HEK293T (cell line): Measurements from ENCODE around the gene DHDH.

Experiments
- ELF4 ChIP-seq: fragments of 450-650 bp; IDR thresholded peaks from 2 replicates; pipeline ENCODE4 v1.6.1; 2017; ENCODE audit warnings: antibody characterized with exemption
- FOXA1 ChIP-seq: fragments of 450-650 bp; IDR thresholded peaks from 2 replicates; pipeline ENCODE4 v1.6.1; 2016; ENCODE audit warnings: mild to moderate bottlenecking
- FOXM1 ChIP-seq: fragments of 450-650 bp; IDR thresholded peaks from 2 replicates; pipeline ENCODE4 v1.6.1; 2017; ENCODE audit warnings: mild to moderate bottlenecking, borderline replicate concordance
- HDGF ChIP-seq: fragments of 450-650 bp; IDR thresholded peaks from 2 replicates; pipeline ENCODE4 v1.6.1; 2017; ENCODE audit warnings: antibody characterized with exemption, borderline replicate concordance
- TARDBP ChIP-seq: fragments of 450-650 bp; IDR thresholded peaks from 2 replicates; pipeline ENCODE4 v1.6.1; 2016

- TF ChIP-seq ELF4 (no peak), HDGF (no peak), FOXA1 (no peak), FOXM1 (no peak), TARDBP (no peak)
Measured at GRCh38 chr19:48906324-48906723, 27.2 kb upstream of the DHDH start.
